Measurements from ENCODE around the gene WNT6.

Gene WNT6

GRCh38 chr2:218858138-218858445 lies 1.5 kb upstream of the WNT6 start:
- DNase-seq: no peak

- no peak for DNase-seq
These were observed 692 bp upstream of the WNT6 start for GRCh38 chr2:218858671-218859555.

GRCh38 chr2:218859988-218860831 lies 605 bp downstream of the WNT6 start:
- no peak for DNase-seq

- no peak for DNase-seq
These were observed 1.4 kb downstream of the WNT6 start for GRCh38 chr2:218860950-218861381.

- no peak for DNase-seq
These were observed 2.2 kb downstream of the WNT6 start for GRCh38 chr2:218861645-218862318.

- no peak for DNase-seq
These were observed 3.5 kb downstream of the WNT6 start for GRCh38 chr2:218863021-218863520.

- no peak for DNase-seq
These were observed 5.8 kb downstream of the WNT6 start for GRCh38 chr2:218865396-218865795.

GRCh38 chr2:218865999-218866398 lies 6.4 kb downstream of the WNT6 start:
- no peak for DNase-seq

GRCh38 chr2:218867900-218868299 lies 8.3 kb downstream of the WNT6 start:
- DNase-seq: no peak

GRCh38 chr2:218869064-218869463 lies 9.5 kb downstream of the WNT6 start:
- DNase-seq: no peak

GRCh38 chr2:218870984-218871344 lies 11.4 kb downstream of the WNT6 start:
- no peak for DNase-seq

GRCh38 chr2:218871345-218872302 lies 12.0 kb downstream of the WNT6 start:
- DNase-seq: no peak

GRCh38 chr2:218872645-218873358 lies 13.2 kb downstream of the WNT6 start:
- no peak for DNase-seq

GRCh38 chr2:218873359-218874194 lies 14.0 kb downstream of the WNT6 start:
- DNase-seq: no peak

GRCh38 chr2:218875692-218876246 lies 16.2 kb downstream of the WNT6 start:
- no peak for DNase-seq

GRCh38 chr2:218876562-218877219 lies 17.1 kb downstream of the WNT6 start:
- DNase-seq: peak; percentile 61

- no peak for DNase-seq
These were observed 17.7 kb downstream of the WNT6 start for GRCh38 chr2:218877331-218877730.

GRCh38 chr2:218877891-218878290 lies 18.3 kb downstream of the WNT6 start:
- no peak for DNase-seq

- DNase-seq: no peak
These were observed 18.9 kb downstream of the WNT6 start for GRCh38 chr2:218878486-218878885.

Measured in T-helper 9 cell (primary cell).